A204.1 (cell line): ENCODE results near the gene IFNA10.
"Not testable (repeated sequence)": the region's sequence is repeated elsewhere in the genome, so short reads cannot be mapped to it uniquely, and the experiment has no call there.

ENCODE experiments used
- FAIRE-seq: peaks from 2 replicates; lab custom pipeline; 2012; peaks lifted over from hg19 to GRCh38; lab: Jason Lieb, UNC

Gene IFNA10

DNA sequence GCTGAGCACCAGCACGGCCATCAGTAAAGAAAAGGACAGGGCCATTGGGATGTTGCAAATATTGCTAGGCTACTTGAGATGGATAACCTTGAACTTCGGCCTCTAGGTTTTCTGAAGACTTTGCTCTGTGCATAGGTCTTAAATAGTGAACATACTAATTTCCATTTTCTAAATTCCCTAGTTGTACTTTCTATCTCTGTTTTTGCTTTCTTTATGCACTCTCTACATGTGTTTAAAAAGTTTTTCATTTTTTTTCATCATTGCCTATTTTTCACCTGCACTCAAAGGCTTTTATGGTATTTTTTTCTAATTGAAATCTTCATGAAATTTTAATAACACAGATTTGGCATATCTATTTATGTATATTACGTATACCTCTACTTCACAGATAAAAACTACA is 19.5 kb downstream of the IFNA10 start, which contains the start of gene IFNA4:
TSS of gene IFNA4 (minus strand) at position 101 of the 400 bp plus-strand sequence. CDS start at position 45, 56 bp downstream.
- not testable (repeated sequence) for FAIRE-seq

GRCh38 chr9:21182810-21183736 is 23.9 kb downstream of the IFNA10 start:
- FAIRE-seq = not testable (repeated sequence)

DNA sequence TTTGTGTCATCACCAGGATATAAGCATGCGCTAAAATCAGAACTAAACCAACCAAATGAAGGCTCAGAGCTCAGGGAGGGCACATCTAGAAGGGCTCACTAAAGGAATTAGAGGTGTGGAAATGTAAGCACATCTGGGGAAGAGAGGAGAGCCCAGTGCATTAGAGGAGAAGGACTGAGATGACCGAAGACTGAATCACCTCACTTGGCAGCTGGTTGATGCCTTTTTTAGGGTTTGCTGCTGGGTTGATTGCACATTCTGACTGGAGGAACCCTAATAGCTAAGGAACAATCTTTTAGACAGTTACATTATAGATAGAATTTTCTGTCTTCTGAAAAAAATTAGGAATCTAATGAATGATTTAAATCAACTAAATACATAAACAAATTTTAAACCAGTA is 32.3 kb downstream of the IFNA10 start:
- FAIRE-seq = no peak

DNA sequence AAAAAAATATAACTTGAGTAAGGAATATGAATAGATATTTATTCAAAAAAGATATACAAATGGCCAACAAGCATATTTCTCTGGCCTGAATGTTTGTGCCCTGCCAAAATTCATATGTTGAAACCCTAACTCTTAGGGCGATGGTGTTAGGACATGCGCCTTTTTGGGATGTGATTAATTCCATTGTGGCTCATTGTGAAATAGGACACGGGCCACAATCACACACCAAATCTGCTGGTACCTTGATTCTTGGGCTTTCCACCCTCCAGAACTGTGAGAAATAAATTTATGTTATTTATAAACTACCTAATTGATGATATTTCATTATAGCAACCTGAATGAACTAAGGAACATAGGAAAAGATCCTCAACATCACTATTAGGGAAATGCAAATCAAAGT is 34.8 kb downstream of the IFNA10 start:
- FAIRE-seq = no peak

DNA sequence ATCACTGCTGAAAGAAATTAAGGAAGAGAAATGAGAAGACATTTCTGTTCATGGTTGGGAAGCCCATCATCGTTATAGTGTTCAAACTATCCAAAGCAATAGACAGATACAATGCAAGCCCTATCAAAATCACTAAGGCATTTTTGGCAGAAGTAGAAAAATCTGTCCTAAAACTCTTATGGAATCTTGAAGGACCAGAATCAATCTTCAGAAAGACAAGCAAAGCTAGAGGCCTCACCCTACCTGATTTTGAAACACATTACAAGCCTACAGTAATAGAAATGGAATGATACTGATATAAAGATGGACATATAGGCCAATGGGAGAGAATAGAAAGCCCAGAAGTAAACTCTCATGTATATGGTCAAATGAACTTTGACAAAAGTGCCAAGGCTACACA is 35.6 kb downstream of the IFNA10 start:
- FAIRE-seq = no peak

- FAIRE-seq = not testable (repeated sequence)
Observed at GRCh38 chr9:21166560-21166959, 40.4 kb downstream of the IFNA10 start, which contains the start of gene IFNA21. Gene IFNA21 (minus strand): TSS chr9:21166660. CDS start chr9:21166612, 48 bp downstream.

- peak; percentile 81 for FAIRE-seq
Observed at GRCh38 chr9:21165516-21165915, 41.4 kb downstream of the IFNA10 start.

DNA sequence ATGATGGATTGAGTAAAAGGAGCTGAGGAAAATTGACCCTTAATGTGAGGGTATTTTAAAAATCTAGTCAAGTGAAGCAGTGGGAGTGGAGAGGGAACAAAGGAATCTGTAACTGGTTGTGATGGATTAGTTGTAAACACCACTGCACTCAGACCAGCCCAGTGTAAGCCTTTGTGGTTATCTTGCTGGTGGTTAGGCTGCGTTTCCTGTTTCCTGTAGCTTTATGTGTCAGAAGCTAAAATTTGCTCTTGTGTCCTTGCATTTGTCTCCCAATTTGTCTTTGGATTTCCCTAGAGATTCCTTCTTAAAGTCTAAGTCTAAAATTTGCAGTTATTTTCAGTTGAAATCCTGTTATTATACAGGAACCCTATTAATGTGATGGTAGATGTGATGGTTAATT is 46.8 kb downstream of the IFNA10 start:
- FAIRE-seq = no peak
